H1 (cell line): ENCODE results near the gene DYNLT2B. TPM values are rescaled to one million over a fixed set of nuclear protein-coding genes. Genes with fewer than 3 reads are reported as not detected.

Experiments
- CTCF ChIA-PET: fragments of 300-600 bp; sonication (Branson Sonifier 250); formaldehyde crosslinking; loops from one replicate; lab custom pipeline; 2021; ENCODE audit not compliant: partially characterized antibody; lab: Charles Lee
- POLR2A ChIA-PET: fragments of 300-600 bp; sonication (Branson Sonifier 250); formaldehyde crosslinking; loops from one replicate; lab custom pipeline; 2021; ENCODE audit warnings: inconsistent platforms; ENCODE audit not compliant: partially characterized antibody; lab: Charles Lee
- DNase-seq, 2 experiments: peaks; one replicate each; pipeline versions ENCODE4 v3.0.0 to v3.0.0-alpha.2; 2010 to 2022; ENCODE audit warnings: low spot score in 2 of 2, low read depth in 1 of 2, mixed read lengths in 1 of 2
- FAIRE-seq: peaks from 2 replicates; lab custom pipeline; 2011; peaks lifted over from hg19 to GRCh38; lab: Jason Lieb, UNC
- H2AFZ ChIP-seq: 2 replicates; pipeline ENCODE4 v1.8.1; 2012; ENCODE audit warnings: low read length, inconsistent platforms
- H2AK5ac ChIP-seq: 2 replicates; pipeline ENCODE4 v1.6.1; 2013; ENCODE audit warnings: low read depth, low read length
- H2BK120ac ChIP-seq: replicated peaks from 2 replicates; pipeline ENCODE3; 2013; ENCODE audit warnings: low read depth, low read length, inconsistent platforms
- H2BK12ac ChIP-seq: 2 replicates; pipeline ENCODE4 v1.6.1; 2013; ENCODE audit warnings: low read depth, low read length
- H2BK15ac ChIP-seq: 2 replicates; pipeline ENCODE4 v1.6.1; 2013; ENCODE audit warnings: low read length
- H2BK20ac ChIP-seq: 2 replicates; pipeline ENCODE4 v1.6.1; 2013; ENCODE audit warnings: low read length
- H2BK5ac ChIP-seq: 2 replicates; pipeline ENCODE4 v1.6.1; 2013; ENCODE audit warnings: low read depth, low read length
- H3K14ac ChIP-seq: 2 replicates; pipeline ENCODE4 v1.6.1; 2013; ENCODE audit warnings: inconsistent platforms; ENCODE audit not compliant: insufficient read length
- H3K18ac ChIP-seq: 2 replicates; pipeline ENCODE4 v1.6.1; 2013; ENCODE audit warnings: low read length; ENCODE audit errors: extremely low read depth
- H3K23ac ChIP-seq: 2 replicates; pipeline ENCODE4 v1.6.1; 2013; ENCODE audit warnings: inconsistent platforms; ENCODE audit not compliant: insufficient read length
- H3K23me2 ChIP-seq: 2 replicates; pipeline ENCODE4 v1.6.1; 2013; ENCODE audit warnings: low read depth, low read length
- H3K27ac ChIP-seq: 2 replicates; pipeline ENCODE4 v1.6.1; 2011; ENCODE audit warnings: low read depth, low read length, inconsistent platforms
- H3K27me3 ChIP-seq, 4 experiments: replicated peaks in 1 of 4; 1 replicate in 1 of 4; 2 replicates in 3 of 4; pipeline versions ENCODE4 v1.6.1 to v1.8.1; 2011 to 2013; ENCODE audit warnings: low read length in 3 of 4, mild to moderate bottlenecking in 3 of 4, inconsistent platforms in 2 of 4, mixed read lengths in 2 of 4, moderate library complexity in 1 of 4; ENCODE audit not compliant: control insufficient read depth in 3 of 4, insufficient read depth in 3 of 4; ENCODE audit errors: extremely low read depth in 1 of 4
- H3K36me3 ChIP-seq, 4 experiments: 2 replicates each; pipeline versions ENCODE4 v1.6.1 to v1.8.1; 2011 to 2013; ENCODE audit warnings: mild to moderate bottlenecking in 4 of 4, low read length in 3 of 4, moderate library complexity in 2 of 4, control low read depth in 1 of 4, inconsistent platforms in 1 of 4; ENCODE audit not compliant: insufficient read depth in 4 of 4, control insufficient read depth in 2 of 4
- H3K4ac ChIP-seq: replicated peaks from 2 replicates; pipeline ENCODE3; 2013; ENCODE audit warnings: low read length, low read depth, mixed read lengths, inconsistent platforms; ENCODE audit not compliant: insufficient read length
- H3K4me1 ChIP-seq, 4 experiments: replicated peaks in 1 of 4; 1 replicate in 1 of 4; 2 replicates in 3 of 4; pipeline versions ENCODE4 v1.6.1 to v1.8.1; 2011 to 2013; ENCODE audit warnings: low read length in 3 of 4, inconsistent platforms in 2 of 4, mixed read lengths in 1 of 4; ENCODE audit not compliant: insufficient read depth in 4 of 4, control insufficient read depth in 3 of 4
- H3K4me2 ChIP-seq, 2 experiments: 2 replicates each; pipeline versions ENCODE4 v1.6.1 to v1.8.1; 2011 to 2013; ENCODE audit warnings: low read depth in 2 of 2, low read length in 2 of 2, control low read depth in 1 of 2, inconsistent platforms in 1 of 2, mild to moderate bottlenecking in 1 of 2; ENCODE audit not compliant: insufficient read depth in 1 of 2
- H3K4me3 ChIP-seq, 4 experiments: fragments of 200-600, 300-600 bp in 1 of 4; sonication (generic), shearing (Covaris generic), sonication (Bioruptor Twin) in 1 of 4; 2 replicates each; pipeline versions ENCODE4 v1.5.1 to v1.8.1; 2011 to 2016; ENCODE audit warnings: low read length in 4 of 4, low read depth in 3 of 4, control low read depth in 2 of 4, inconsistent platforms in 2 of 4, mild to moderate bottlenecking in 2 of 4, mixed read lengths in 1 of 4, moderate library complexity in 1 of 4; ENCODE audit not compliant: insufficient read depth in 2 of 4; ENCODE audit errors: extremely low read depth in 1 of 4
- H3K56ac ChIP-seq: replicated peaks from 2 replicates; pipeline ENCODE3; 2013; ENCODE audit warnings: low read depth, mild to moderate bottlenecking, mixed read lengths, low read length, inconsistent platforms; ENCODE audit not compliant: insufficient read length
- H3K79me1 ChIP-seq: 2 replicates; pipeline ENCODE4 v1.6.1; 2013; ENCODE audit warnings: low read depth, low read length, control low read depth
- H3K79me2 ChIP-seq, 2 experiments: 2 replicates each; pipeline versions ENCODE4 v1.6.1 to v1.8.1; 2012 to 2013; ENCODE audit warnings: low read length in 2 of 2, mild to moderate bottlenecking in 2 of 2, inconsistent platforms in 1 of 2; ENCODE audit not compliant: insufficient read depth in 2 of 2, control insufficient read depth in 1 of 2
- H3K9ac ChIP-seq, 4 experiments: replicated peaks in 1 of 4; 1 replicate in 1 of 4; 2 replicates in 3 of 4; pipeline versions ENCODE4 v1.6.1 to v1.8.1; 2011 to 2013; ENCODE audit warnings: low read depth in 3 of 4, low read length in 3 of 4, control low read depth in 2 of 4, mild to moderate bottlenecking in 2 of 4, moderate library complexity in 2 of 4, inconsistent platforms in 1 of 4; ENCODE audit errors: extremely low read depth in 1 of 4
- H3K9me3 ChIP-seq, 2 experiments: 2 replicates each; pipeline versions ENCODE4 v1.6.1 to v1.8.1; 2012 to 2013; ENCODE audit warnings: mild to moderate bottlenecking in 2 of 2, moderate library complexity in 2 of 2, control low read depth in 1 of 2, inconsistent platforms in 1 of 2, low read depth in 1 of 2, low read length in 1 of 2, mixed read lengths in 1 of 2; ENCODE audit not compliant: insufficient read depth in 2 of 2
- H4K20me1 ChIP-seq, 2 experiments: replicated peaks in 1 of 2; 2 replicates each; pipeline versions ENCODE3 to v1.8.1; 2011 to 2013; ENCODE audit warnings: inconsistent platforms in 2 of 2, low read length in 2 of 2, mild to moderate bottlenecking in 1 of 2; ENCODE audit not compliant: insufficient read depth in 2 of 2, control insufficient read depth in 1 of 2
- H4K5ac ChIP-seq: 2 replicates; pipeline ENCODE4 v1.6.1; 2013; ENCODE audit warnings: low read length, low read depth, mixed read lengths, inconsistent platforms; ENCODE audit not compliant: insufficient read length
- H4K8ac ChIP-seq: 2 replicates; pipeline ENCODE4 v1.8.0; 2013; ENCODE audit warnings: mild to moderate bottlenecking, moderate library complexity, low read length, inconsistent platforms; ENCODE audit not compliant: insufficient read depth; ENCODE audit errors: extremely low read depth
- H4K91ac ChIP-seq: replicated peaks from 2 replicates; pipeline ENCODE3; 2013; ENCODE audit warnings: low read length, mixed read lengths, inconsistent platforms; ENCODE audit not compliant: insufficient read length
- BRCA1 ChIP-seq: IDR thresholded peaks from 2 replicates; pipeline ENCODE4 v1.6.1; 2012; ENCODE audit warnings: low read depth, low read length, improper control_type of control experiment
- CHD2 ChIP-seq: IDR thresholded peaks from 2 replicates; pipeline ENCODE4 v1.6.1; 2012; ENCODE audit warnings: low read length, improper control_type of control experiment
- EGR1 ChIP-seq: IDR thresholded peaks from 2 replicates; pipeline ENCODE4 v1.6.1; 2011; ENCODE audit warnings: low read depth, low read length, borderline replicate concordance
- SAP30 ChIP-seq: fragments of 300-600 bp; sonication (generic); IDR thresholded peaks from 2 replicates; pipeline ENCODE4 v1.7.1; 2012; ENCODE audit warnings: low read length, moderate library complexity, mild to moderate bottlenecking, inconsistent platforms; ENCODE audit not compliant: insufficient read depth, insufficient replicate concordance
- TAF7 ChIP-seq: optimal IDR thresholded peaks from 2 replicates; pipeline ENCODE3; 2011; ENCODE audit warnings: low read depth, mild to moderate bottlenecking, inconsistent platforms, low read length, moderate library complexity, borderline replicate concordance
- WGBS, 2 experiments: shearing (Covaris generic) in 1 of 2; methylation state at CpG; one replicate each; pipeline versions ENCODE4 v1.1.6 to v1.1.7; 2013 to 2015; ENCODE audit warnings: low lambda C conversion rate in 2 of 2, mixed read lengths in 2 of 2, inconsistent platforms in 1 of 2, low coverage in 1 of 2, missing lambda C conversion rate in 1 of 2; ENCODE audit not compliant: insufficient replicate concordance in 2 of 2, insufficient coverage in 1 of 2, insufficient read length in 1 of 2; ENCODE audit errors: extremely low coverage in 1 of 2, missing lambda C conversion rate in 1 of 2; 5-methylcytosine and 5-hydroxymethylcytosine counted together
- polyA plus RNA-seq, 7 experiments: library from polyadenylated mRNA; depleted of rRNA in 3 of 7; stranded (reverse) in 5 of 7; unstranded in 2 of 7; fragments of >200 nt in 5 of 7; fragments of 200-250 nt in 2 of 7; gene quantifications; 1 replicate in 5 of 7; 2 replicates in 1 of 7; 4 replicates in 1 of 7; pipeline versions ENCODE4 v1.2.1 to v1.2.3, GENCODE V29; 2011 to 2013; ENCODE audit warnings: missing spikeins in 2 of 7, mixed read lengths in 2 of 7
- total RNA-seq: library from RNA; stranded (reverse); fragmentation: NEBNext Ultra II Directional; extraction: Animal tissue kit (Norgen Biotek cat#: 25700); gene quantifications from 2 replicates; pipeline ENCODE4 v1.2.1, GENCODE V29; 2021

The DYNLT2B gene
- total and polyA plus RNA-seq, 2 of the 8 experiments (the other 6 are each of a cell fraction or from before 2014, with no cell fraction given), result 10.9 to 22.2 TPM

- peaks cover 4% of the 10 kb centered on the region for H3K79me1 ChIP-seq
- no peak overlapping the region for H3K4me3 ChIP-seq
- no peaks in the 10 kb centered on the region for H3K36me3 ChIP-seq
- peaks cover 0 to 4% of the 10 kb centered on the region in 2 experiments for H4K20me1 ChIP-seq
- H4K91ac ChIP-seq, result no peak overlapping the region
- H3K4me1 ChIP-seq, result peaks cover 0 to 5% (median 4%) of the 10 kb centered on the region in 4 experiments; a peak in 4 of 7 replicates
- no peak for TF ChIP-seq SAP30
- TF ChIP-seq EGR1, result no peak
- no peak for TF ChIP-seq TAF7
- no peak for TF ChIP-seq CHD2
- TF ChIP-seq BRCA1, result no peak
- no peak overlapping the region for H3K23ac ChIP-seq
- H2AK5ac ChIP-seq, result no peak overlapping the region
- H3K4ac ChIP-seq, result no peak overlapping the region
- H2BK15ac ChIP-seq, result no peak overlapping the region
- no peak overlapping the region for H3K56ac ChIP-seq
- no peaks in the 10 kb centered on the region for H3K27me3 ChIP-seq
- peak overlapping the region in 1 of 2 experiments; percentile 8; a peak in 2 of 4 replicates for H3K4me2 ChIP-seq
- WGBS, 2 experiments, result 30% methylated on average over 3 of the region's 3 CpGs; no CpG with 5 or more reads in 1 of the 2 experiments
- DNase-seq (no peak), FAIRE-seq (no peak)
- peak overlapping the region in 2 of 4 experiments; percentile 10 to 20; a peak in 2 of 7 replicates for H3K9ac ChIP-seq
- peaks cover 10% of the 10 kb centered on the region for H3K23me2 ChIP-seq
- POLR2A ChIA-PET, result interaction anchor here (1.0 to 1.2 kb wide), 2 partner anchors 8 to 16 kb away, joined by 3 read pairs; no protein-coding TSS in a partner anchor
- H3K9me3 ChIP-seq, result no peaks in the 10 kb centered on the region
- no peak overlapping the region for H4K5ac ChIP-seq
- H2BK12ac ChIP-seq, result no peak overlapping the region
- no peak overlapping the region for H2BK120ac ChIP-seq
- H3K18ac ChIP-seq, result no peak overlapping the region
- H2BK5ac ChIP-seq, result no peak overlapping the region
- H2BK20ac ChIP-seq, result no peak overlapping the region
- no peak overlapping the region for H3K27ac ChIP-seq
- peaks cover 0 to 42% of the 10 kb centered on the region in 2 experiments for H3K79me2 ChIP-seq
- H4K8ac ChIP-seq, result no peak overlapping the region
- no peak overlapping the region for H3K14ac ChIP-seq
- H2AFZ ChIP-seq, result no peak overlapping the region
- CTCF ChIA-PET, result interaction anchor here (1.5 kb wide), 1 partner anchor 10 kb away, joined by 4 read pairs; no protein-coding TSS in a partner anchor
Measured at GRCh38 chr3:196284396-196284795, 33.6 kb downstream of the DYNLT2B start.
